ENCODE results near the gene KCNJ4.

Gene KCNJ4

GRCh38 chr22:38497869-38498268 is 42.9 kb upstream of the KCNJ4 start:
- no peak overlapping the region for H3K4me2 ChIP-seq (ENCODE audit: low read depth, low read length)
- H3K9ac ChIP-seq (ENCODE audit: low read length): no peak overlapping the region
- H3K4me1 ChIP-seq (ENCODE audit: low read length): peaks cover 17% of the 10 kb centered on the region; the same call in 1 of the 2 replicates
- DNase-seq: no peak
- no peak overlapping the region for H3K27ac ChIP-seq (ENCODE audit: low read length)
- peaks cover 56% of the 10 kb centered on the region for H3K36me3 ChIP-seq (replicated peaks; ENCODE audit: insufficient read depth, low read length)
- no peak overlapping the region for H2AFZ ChIP-seq (ENCODE audit: low read length)
- TF ChIP-seq EZH2phosphoT487 (IDR thresholded peaks at IDR 0.05; ENCODE audit: low read length) (no peak), EZH2 (optimal IDR thresholded peaks at IDR 0.05; ENCODE audit: low read depth, low read length) (no peak)
- TF ChIP-seq, protein P1, sequence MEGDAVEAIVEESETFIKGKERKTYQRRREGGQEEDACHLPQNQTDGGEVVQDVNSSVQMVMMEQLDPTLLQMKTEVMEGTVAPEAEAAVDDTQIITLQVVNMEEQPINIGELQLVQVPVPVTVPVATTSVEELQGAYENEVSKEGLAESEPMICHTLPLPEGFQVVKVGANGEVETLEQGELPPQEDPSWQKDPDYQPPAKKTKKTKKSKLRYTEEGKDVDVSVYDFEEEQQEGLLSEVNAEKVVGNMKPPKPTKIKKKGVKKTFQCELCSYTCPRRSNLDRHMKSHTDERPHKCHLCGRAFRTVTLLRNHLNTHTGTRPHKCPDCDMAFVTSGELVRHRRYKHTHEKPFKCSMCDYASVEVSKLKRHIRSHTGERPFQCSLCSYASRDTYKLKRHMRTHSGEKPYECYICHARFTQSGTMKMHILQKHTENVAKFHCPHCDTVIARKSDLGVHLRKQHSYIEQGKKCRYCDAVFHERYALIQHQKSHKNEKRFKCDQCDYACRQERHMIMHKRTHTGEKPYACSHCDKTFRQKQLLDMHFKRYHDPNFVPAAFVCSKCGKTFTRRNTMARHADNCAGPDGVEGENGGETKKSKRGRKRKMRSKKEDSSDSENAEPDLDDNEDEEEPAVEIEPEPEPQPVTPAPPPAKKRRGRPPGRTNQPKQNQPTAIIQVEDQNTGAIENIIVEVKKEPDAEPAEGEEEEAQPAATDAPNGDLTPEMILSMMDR (IDR thresholded peaks at IDR 0.05; ENCODE audit: low read length): no peak
- H3K9me2 ChIP-seq (replicated peaks; ENCODE audit: insufficient read depth, low read length): no peaks in the 10 kb centered on the region
- H3K79me2 ChIP-seq (ENCODE audit: low read length): peaks cover 98% of the 10 kb centered on the region
- H3F3A ChIP-seq (ENCODE audit: insufficient read depth, low read length): peaks cover 21% of the 10 kb centered on the region; the same call in 1 of the 2 replicates
- H3K27me3 ChIP-seq (replicated peaks; ENCODE audit: insufficient read depth, low read length): no peaks in the 10 kb centered on the region
- no peak overlapping the region for H3K4me3 ChIP-seq (ENCODE audit: low read length)
- no peaks in the 10 kb centered on the region for H3K9me3 ChIP-seq (replicated peaks; ENCODE audit: insufficient read depth, low read length)
- peaks cover 51% of the 10 kb centered on the region for H4K20me1 ChIP-seq (ENCODE audit: insufficient read depth, low read length)

DNA sequence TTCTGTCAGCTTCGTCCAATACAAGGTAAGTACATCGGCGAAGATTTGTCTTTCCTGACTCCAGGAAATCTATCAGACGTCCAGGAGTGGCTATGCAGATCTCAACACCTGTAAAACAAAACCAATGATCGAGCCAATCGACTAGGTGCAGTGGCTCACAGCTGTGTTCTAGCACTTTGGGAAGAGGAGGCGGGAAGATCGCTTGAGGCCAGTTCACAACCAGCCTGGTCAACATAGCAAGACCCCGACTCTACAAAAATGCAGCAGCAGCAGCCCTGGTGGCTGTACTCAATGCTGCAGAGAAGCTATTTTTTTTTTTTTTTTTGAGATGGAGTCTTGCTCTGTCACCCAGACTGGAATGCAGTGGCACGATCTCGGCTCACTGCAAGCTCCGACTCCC is 39.9 kb upstream of the KCNJ4 start:
- peaks cover 72% of the 10 kb centered on the region for H3K36me3 ChIP-seq (replicated peaks; ENCODE audit: insufficient read depth, low read length)
- H4K20me1 ChIP-seq (ENCODE audit: insufficient read depth, low read length): peaks cover 32% of the 10 kb centered on the region

DNA sequence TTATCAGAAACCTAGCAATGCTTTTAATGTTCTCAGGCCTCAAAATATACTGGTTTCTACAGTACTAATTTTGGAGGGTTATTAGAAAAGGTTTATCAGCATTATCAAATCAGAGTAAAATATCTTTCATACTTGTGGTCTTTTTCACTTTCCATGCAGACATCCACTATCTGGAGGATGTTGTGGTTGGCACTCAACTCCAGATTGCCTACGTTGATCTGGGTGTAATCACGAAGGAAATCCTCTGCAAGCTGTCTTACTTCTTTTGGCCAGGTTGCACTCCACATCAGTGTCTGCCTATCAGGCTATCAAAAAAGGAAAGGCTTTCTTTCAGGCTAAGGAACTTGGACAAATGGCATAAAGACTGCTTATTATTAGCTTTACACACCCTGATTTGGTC is 39.5 kb upstream of the KCNJ4 start:
- no peak overlapping the region for H3K9ac ChIP-seq (ENCODE audit: low read length)
- H3F3A ChIP-seq (ENCODE audit: insufficient read depth, low read length): peaks cover 21% of the 10 kb centered on the region; the same call in 1 of the 2 replicates
- H2AFZ ChIP-seq (ENCODE audit: low read length): no peak overlapping the region
- no peaks in the 10 kb centered on the region for H3K27me3 ChIP-seq (replicated peaks; ENCODE audit: insufficient read depth, low read length)
- H3K9me2 ChIP-seq (replicated peaks; ENCODE audit: insufficient read depth, low read length): no peaks in the 10 kb centered on the region
- H3K27ac ChIP-seq (ENCODE audit: low read length): no peak overlapping the region
- no peaks in the 10 kb centered on the region for H3K9me3 ChIP-seq (replicated peaks; ENCODE audit: insufficient read depth, low read length)
- H4K20me1 ChIP-seq (ENCODE audit: insufficient read depth, low read length): peaks cover 34% of the 10 kb centered on the region
- peaks cover 94% of the 10 kb centered on the region for H3K79me2 ChIP-seq (ENCODE audit: low read length)
- H3K4me3 ChIP-seq (ENCODE audit: low read length): no peak overlapping the region
- no peak overlapping the region for H3K4me2 ChIP-seq (ENCODE audit: low read depth, low read length)
- no peak for DNase-seq
- TF ChIP-seq EZH2 (optimal IDR thresholded peaks at IDR 0.05; ENCODE audit: low read depth, low read length): no peak
- peaks cover 70% of the 10 kb centered on the region for H3K36me3 ChIP-seq (replicated peaks; ENCODE audit: insufficient read depth, low read length)
- H3K4me1 ChIP-seq (ENCODE audit: low read length): peaks cover 19% of the 10 kb centered on the region; the same call in 1 of the 2 replicates

More for the DNA sequence above, 39.9 kb upstream of the KCNJ4 start:
- Histone ChIP-seq H3K9me3 (replicated peaks; ENCODE audit: insufficient read depth, low read length) (no peaks in the 10 kb centered on the region), H3K9me2 (replicated peaks; ENCODE audit: insufficient read depth, low read length) (no peaks in the 10 kb centered on the region), H2AFZ (ENCODE audit: low read length) (no peak overlapping the region), H3K9ac (ENCODE audit: low read length) (no peak overlapping the region), H3K4me1 (ENCODE audit: low read length) (peaks cover 19% of the 10 kb centered on the region; the same call in 1 of the 2 replicates), H3K4me3 (ENCODE audit: low read length) (no peak overlapping the region), H3F3A (ENCODE audit: insufficient read depth, low read length) (peaks cover 21% of the 10 kb centered on the region; the same call in 1 of the 2 replicates), H3K79me2 (ENCODE audit: low read length) (peaks cover 94% of the 10 kb centered on the region), H3K4me2 (ENCODE audit: low read depth, low read length) (no peak overlapping the region), H3K27me3 (replicated peaks; ENCODE audit: insufficient read depth, low read length) (no peaks in the 10 kb centered on the region), H3K27ac (ENCODE audit: low read length) (no peak overlapping the region)
- TF ChIP-seq EZH2phosphoT487 (IDR thresholded peaks at IDR 0.05; ENCODE audit: low read length) (no peak), EZH2 (optimal IDR thresholded peaks at IDR 0.05; ENCODE audit: low read depth, low read length) (no peak)
- TF ChIP-seq, protein P1 (IDR thresholded peaks at IDR 0.05; ENCODE audit: low read length): no peak
- DNase-seq: no peak

DNA sequence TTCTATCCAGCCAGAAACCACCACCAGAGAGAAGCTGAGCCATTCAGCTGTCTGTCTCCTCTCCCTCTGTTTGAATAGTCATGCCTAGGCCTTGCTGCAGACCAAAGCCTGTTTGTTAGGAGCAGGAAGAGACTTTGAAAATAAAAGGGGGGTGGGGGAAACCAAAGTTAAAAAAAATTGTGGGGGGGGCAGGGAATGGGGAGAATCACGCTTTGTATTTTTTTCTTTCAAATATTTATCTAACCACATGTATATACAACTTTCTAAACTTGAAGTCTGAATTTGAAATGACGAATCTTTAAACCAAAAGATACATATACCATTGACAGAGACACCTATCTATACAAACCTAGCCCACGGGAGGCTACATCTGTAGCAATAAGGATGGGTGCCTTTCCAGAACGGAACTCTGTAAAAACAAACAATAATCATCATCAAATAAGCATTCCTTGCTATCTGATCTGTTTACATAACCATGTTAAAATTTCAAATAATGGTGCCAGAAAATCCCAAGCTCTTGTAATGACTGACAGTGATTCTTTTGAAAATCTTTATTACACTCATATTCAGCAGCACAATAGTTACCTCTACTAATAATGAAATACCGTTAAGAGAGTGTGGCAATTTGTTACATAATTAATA is 36.8 kb upstream of the KCNJ4 start:
- H3K27ac ChIP-seq (ENCODE audit: low read length): no peak overlapping the region
- no peak for DNase-seq
- no peak overlapping the region for H2AFZ ChIP-seq (ENCODE audit: low read length)
- no peaks in the 10 kb centered on the region for H3K27me3 ChIP-seq (replicated peaks; ENCODE audit: insufficient read depth, low read length)
- no peak overlapping the region for H3K4me2 ChIP-seq (ENCODE audit: low read depth, low read length)
- peaks cover 59% of the 10 kb centered on the region for H3K36me3 ChIP-seq (replicated peaks; ENCODE audit: insufficient read depth, low read length)
- H3K4me1 ChIP-seq (ENCODE audit: low read length): peaks cover 17% of the 10 kb centered on the region; the same call in 1 of the 2 replicates
- H3K4me3 ChIP-seq (ENCODE audit: low read length): no peak overlapping the region
- no peaks in the 10 kb centered on the region for H3K9me2 ChIP-seq (replicated peaks; ENCODE audit: insufficient read depth, low read length)
- H3K9me3 ChIP-seq (replicated peaks; ENCODE audit: insufficient read depth, low read length): no peaks in the 10 kb centered on the region
- peaks cover 28% of the 10 kb centered on the region for H3F3A ChIP-seq (ENCODE audit: insufficient read depth, low read length)
- H3K9ac ChIP-seq (ENCODE audit: low read length): no peak overlapping the region
- H3K79me2 ChIP-seq (ENCODE audit: low read length): peaks cover 88% of the 10 kb centered on the region
- no peak for TF ChIP-seq EZH2phosphoT487 (IDR thresholded peaks at IDR 0.05; ENCODE audit: low read length)
- H4K20me1 ChIP-seq (ENCODE audit: insufficient read depth, low read length): peaks cover 30% of the 10 kb centered on the region

Measured in MM.1S (cell line).